AG10803 (cell line): Measurements from ENCODE around the gene AACS.

Experiments used
- DNase-seq: peaks from one replicate; pipeline ENCODE4 v3.0.0; 2010; ENCODE audit warnings: low read depth
- H3K4me3 ChIP-seq: 2 replicates; pipeline ENCODE4 v1.5.1; 2011; ENCODE audit warnings: mild to moderate bottlenecking, low read length, control low read depth
- CTCF ChIP-seq: conservative IDR thresholded peaks from 2 replicates; pipeline ENCODE4 v1.5.1; 2011; ENCODE audit warnings: mild to moderate bottlenecking, low read length, control low read depth, inconsistent platforms

AACS gene

GRCh38 chr12:125098676-125099408, 33.6 kb downstream of the AACS start:
- no peak overlapping the region for H3K4me3 ChIP-seq
- TF ChIP-seq CTCF: no peak
- DNase-seq: no peak

- DNase-seq: no peak
- no peak overlapping the region for H3K4me3 ChIP-seq
- no peak for TF ChIP-seq CTCF
Observed at GRCh38 chr12:125099409-125099782, 34.2 kb downstream of the AACS start.

GRCh38 chr12:125100551-125101434, 35.6 kb downstream of the AACS start:
- no peak for TF ChIP-seq CTCF
- no peak for DNase-seq
- no peak overlapping the region for H3K4me3 ChIP-seq

- no peak for DNase-seq
- no peak overlapping the region for H3K4me3 ChIP-seq
- no peak for TF ChIP-seq CTCF
Observed at GRCh38 chr12:125104982-125105381, 39.7 kb downstream of the AACS start.

- no peak overlapping the region for H3K4me3 ChIP-seq
- no peak for DNase-seq
- TF ChIP-seq CTCF: no peak
Observed at GRCh38 chr12:125105600-125105999, 40.4 kb downstream of the AACS start.

GRCh38 chr12:125110641-125111360, 45.6 kb downstream of the AACS start:
- peak; percentile 69 for DNase-seq
- TF ChIP-seq CTCF: no peak
- H3K4me3 ChIP-seq: no peak overlapping the region
